ENCODE measurements around the gene WASF3. TPM values are rescaled to one million over a fixed set of nuclear protein-coding genes. Genes with fewer than 3 reads are reported as not detected.

The WASF3 gene
- total RNA-seq, 1 donor from 2014 or later, result 0.13 TPM

- H3K36me3 Mint-ChIP-seq (ENCODE audit: low read depth), result no peaks in the 10 kb centered on the region
- peaks cover 4% of the 10 kb centered on the region for H3K27me3 Mint-ChIP-seq (ENCODE audit: insufficient read depth)
- intact Hi-C loops (cut with micrococcal nuclease), result no loop called here
- peaks cover 7% of the 10 kb centered on the region for H3K9me3 Mint-ChIP-seq
- no peak for DNase-seq (ENCODE audit: low spot score)
- no peak overlapping the region for H3K4me3 Mint-ChIP-seq
- H3K27ac Mint-ChIP-seq, result no peak overlapping the region
- H3K4me1 Mint-ChIP-seq (ENCODE audit: low read depth), result no peaks in the 10 kb centered on the region
These were observed 44.2 kb downstream of the WASF3 start for GRCh38 chr13:26601669-26602068.

- no peak overlapping the region for H3K4me3 Mint-ChIP-seq
- H3K27ac Mint-ChIP-seq, result no peak overlapping the region
- intact Hi-C loops (cut with micrococcal nuclease), result no loop called here
- no peaks in the 10 kb centered on the region for H3K36me3 Mint-ChIP-seq (ENCODE audit: low read depth)
- peaks cover 3% of the 10 kb centered on the region for H3K9me3 Mint-ChIP-seq
- H3K27me3 Mint-ChIP-seq (ENCODE audit: insufficient read depth), result peaks cover 4% of the 10 kb centered on the region
- no peak for DNase-seq (ENCODE audit: low spot score)
- no peaks in the 10 kb centered on the region for H3K4me1 Mint-ChIP-seq (ENCODE audit: low read depth)
These were observed 45.3 kb downstream of the WASF3 start for GRCh38 chr13:26602783-26603182.

DNA sequence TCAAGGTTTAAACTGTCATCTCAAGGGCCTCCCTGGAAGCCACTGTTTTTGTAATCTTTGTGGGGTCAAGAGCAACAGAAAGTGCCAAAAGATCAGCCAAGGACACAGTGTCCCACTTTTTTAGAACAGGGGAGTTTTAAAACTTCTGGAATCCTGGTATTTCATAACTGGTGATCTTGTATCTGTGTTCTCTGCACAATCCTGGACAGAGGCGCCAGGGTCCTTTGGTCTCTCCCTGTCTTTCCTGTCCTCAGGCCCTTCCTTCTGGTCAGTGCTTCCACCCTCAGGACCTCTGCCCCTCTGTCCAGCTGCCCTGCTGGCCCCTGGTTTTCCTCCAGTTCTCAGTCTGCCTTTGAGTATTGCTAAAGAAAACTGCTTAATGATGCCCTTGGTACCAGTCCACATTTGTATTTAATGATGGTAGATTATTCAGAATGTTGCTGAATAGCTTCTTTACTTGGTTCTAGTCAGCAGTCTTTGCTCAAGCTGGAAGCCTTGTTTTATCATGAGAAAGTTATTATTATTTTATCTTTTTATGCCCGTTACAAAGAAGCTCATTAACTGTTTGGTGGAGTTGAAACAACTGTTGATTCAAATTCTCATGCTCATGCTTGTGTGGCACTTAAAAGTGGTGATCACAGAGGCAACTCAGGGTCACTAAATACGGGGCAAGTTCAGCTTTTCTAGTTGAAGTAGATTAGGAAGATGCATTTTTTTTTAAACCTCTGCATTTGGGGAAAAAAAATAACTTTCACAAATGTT, 47.5 kb downstream of the WASF3 start:
- DNase-seq (ENCODE audit: low spot score), result no peak
- no peak overlapping the region for H3K27ac Mint-ChIP-seq
- no peaks in the 10 kb centered on the region for H3K9me3 Mint-ChIP-seq
- no peaks in the 10 kb centered on the region for H3K36me3 Mint-ChIP-seq (ENCODE audit: low read depth)
- H3K27me3 Mint-ChIP-seq (ENCODE audit: insufficient read depth), result peaks cover 4% of the 10 kb centered on the region
- H3K4me1 Mint-ChIP-seq (ENCODE audit: low read depth), result no peaks in the 10 kb centered on the region
- intact Hi-C loops (cut with micrococcal nuclease), result no loop called here
- no peak overlapping the region for H3K4me3 Mint-ChIP-seq

- Mint-ChIP-seq H3K4me1 (ENCODE audit: low read depth) (no peaks in the 10 kb centered on the region), H3K36me3 (ENCODE audit: low read depth) (no peaks in the 10 kb centered on the region), H3K9me3 (no peaks in the 10 kb centered on the region), H3K27ac (no peak overlapping the region), H3K4me3 (no peak overlapping the region), H3K27me3 (ENCODE audit: insufficient read depth) (peaks cover 6% of the 10 kb centered on the region)
- intact Hi-C loops (cut with micrococcal nuclease), result no loop called here
- no peak for DNase-seq (ENCODE audit: low spot score)
These were observed 48.4 kb downstream of the WASF3 start for GRCh38 chr13:26605845-26606244.

GRCh38 chr13:26606631-26607030, 49.1 kb downstream of the WASF3 start:
- Mint-ChIP-seq H3K9me3 (no peaks in the 10 kb centered on the region), H3K27me3 (ENCODE audit: insufficient read depth) (peaks cover 6% of the 10 kb centered on the region), H3K4me3 (no peak overlapping the region), H3K4me1 (ENCODE audit: low read depth) (no peaks in the 10 kb centered on the region), H3K27ac (no peak overlapping the region), H3K36me3 (ENCODE audit: low read depth) (no peaks in the 10 kb centered on the region)
- intact Hi-C loops (cut with micrococcal nuclease), result no loop called here
- no peak for DNase-seq (ENCODE audit: low spot score)

DNA sequence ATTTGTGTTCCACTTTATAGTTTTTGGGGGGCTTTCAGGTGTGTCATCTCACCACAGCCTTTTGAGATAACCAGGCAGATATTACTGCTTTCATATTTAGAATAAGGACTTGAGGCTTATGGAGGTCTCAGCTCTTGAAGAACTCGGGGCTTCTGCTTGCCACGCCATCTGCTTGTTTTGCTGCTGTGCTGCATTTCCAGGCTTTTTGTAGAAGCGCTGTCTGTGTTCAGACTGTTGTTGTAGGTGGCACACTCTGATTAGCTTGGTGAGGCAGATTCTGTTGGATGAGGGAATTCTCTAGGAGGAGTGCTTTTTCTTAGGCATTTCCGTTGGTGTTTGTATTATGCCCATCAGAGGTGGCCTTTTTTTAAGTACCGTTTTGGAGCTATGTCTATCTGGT, 57.2 kb downstream of the WASF3 start:
- no peak for DNase-seq (ENCODE audit: low spot score)
- no peak overlapping the region for H3K27ac Mint-ChIP-seq
- no peaks in the 10 kb centered on the region for H3K4me1 Mint-ChIP-seq (ENCODE audit: low read depth)
- no peak overlapping the region for H3K4me3 Mint-ChIP-seq
- no peaks in the 10 kb centered on the region for H3K36me3 Mint-ChIP-seq (ENCODE audit: low read depth)
- intact Hi-C loops (cut with micrococcal nuclease), result no loop called here
- H3K27me3 Mint-ChIP-seq (ENCODE audit: insufficient read depth), result peaks cover 13% of the 10 kb centered on the region
- H3K9me3 Mint-ChIP-seq, result no peaks in the 10 kb centered on the region

DNA sequence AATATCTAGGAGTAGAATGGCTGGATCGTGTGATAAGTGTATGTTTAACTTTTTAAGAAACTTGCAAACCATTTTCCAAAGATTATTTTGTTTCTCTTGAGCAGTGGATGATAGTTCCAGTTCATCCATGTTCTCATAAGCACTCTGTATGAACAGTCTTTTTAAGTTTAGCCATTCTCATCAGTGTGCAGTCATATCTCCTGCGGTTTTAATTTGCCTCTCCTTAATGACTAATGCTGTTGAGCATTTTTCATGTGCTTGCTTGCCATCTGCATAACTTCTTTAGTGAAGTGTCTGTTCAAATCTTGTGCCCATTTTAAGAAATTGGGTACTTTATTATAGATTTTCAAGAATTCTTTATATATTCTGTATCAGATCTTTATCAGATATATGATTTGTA, 58.6 kb downstream of the WASF3 start:
- no peaks in the 10 kb centered on the region for H3K4me1 Mint-ChIP-seq (ENCODE audit: low read depth)
- intact Hi-C loops (cut with micrococcal nuclease), result no loop called here
- H3K27me3 Mint-ChIP-seq (ENCODE audit: insufficient read depth), result peaks cover 13% of the 10 kb centered on the region
- H3K27ac Mint-ChIP-seq, result no peak overlapping the region
- H3K36me3 Mint-ChIP-seq (ENCODE audit: low read depth), result no peaks in the 10 kb centered on the region
- H3K9me3 Mint-ChIP-seq, result no peaks in the 10 kb centered on the region
- no peak for DNase-seq (ENCODE audit: low spot score)
- H3K4me3 Mint-ChIP-seq, result no peak overlapping the region

GRCh38 chr13:26618726-26619125, 61.2 kb downstream of the WASF3 start:
- H3K4me3 Mint-ChIP-seq, result no peak overlapping the region
- H3K9me3 Mint-ChIP-seq, result peaks cover 5% of the 10 kb centered on the region
- no peak for DNase-seq (ENCODE audit: low spot score)
- intact Hi-C loops (cut with micrococcal nuclease), result no loop called here
- H3K4me1 Mint-ChIP-seq (ENCODE audit: low read depth), result no peaks in the 10 kb centered on the region
- no peak overlapping the region for H3K27ac Mint-ChIP-seq
- H3K27me3 Mint-ChIP-seq (ENCODE audit: insufficient read depth), result peaks cover 13% of the 10 kb centered on the region
- no peaks in the 10 kb centered on the region for H3K36me3 Mint-ChIP-seq (ENCODE audit: low read depth)

DNA sequence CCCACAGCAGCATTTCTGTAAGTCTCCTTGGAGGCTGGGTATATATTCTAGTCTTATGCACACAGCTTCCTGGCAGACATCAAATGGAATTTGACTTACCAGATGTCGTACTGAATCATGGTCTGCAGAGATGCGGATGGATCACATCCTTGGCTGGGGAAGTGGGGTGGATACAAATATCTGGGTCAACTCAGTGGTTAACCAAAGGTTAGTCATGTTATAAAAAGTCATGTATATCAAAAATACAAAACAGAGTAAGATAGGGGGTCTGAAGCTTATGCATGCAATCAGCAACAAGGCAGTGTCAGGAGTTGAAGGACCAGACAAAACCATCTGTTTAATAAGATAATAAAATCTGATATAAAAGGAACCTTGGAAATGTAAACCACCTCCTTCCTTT, 61.9 kb downstream of the WASF3 start:
- no peak overlapping the region for H3K27ac Mint-ChIP-seq
- intact Hi-C loops (cut with micrococcal nuclease), result no loop called here
- H3K36me3 Mint-ChIP-seq (ENCODE audit: low read depth), result no peaks in the 10 kb centered on the region
- H3K9me3 Mint-ChIP-seq, result peaks cover 12% of the 10 kb centered on the region
- H3K4me1 Mint-ChIP-seq (ENCODE audit: low read depth), result no peaks in the 10 kb centered on the region
- H3K4me3 Mint-ChIP-seq, result no peak overlapping the region
- H3K27me3 Mint-ChIP-seq (ENCODE audit: insufficient read depth), result peaks cover 13% of the 10 kb centered on the region
- DNase-seq (ENCODE audit: low spot score), result no peak

GRCh38 chr13:26621731-26622401, 64.4 kb downstream of the WASF3 start:
- H3K27ac Mint-ChIP-seq, result no peak overlapping the region
- H3K9me3 Mint-ChIP-seq, result peaks cover 16% of the 10 kb centered on the region
- H3K4me3 Mint-ChIP-seq, result no peak overlapping the region
- DNase-seq (ENCODE audit: low spot score), result no peak
- H3K36me3 Mint-ChIP-seq (ENCODE audit: low read depth), result no peaks in the 10 kb centered on the region
- no peaks in the 10 kb centered on the region for H3K4me1 Mint-ChIP-seq (ENCODE audit: low read depth)
- intact Hi-C loops (cut with micrococcal nuclease), result no loop called here
- H3K27me3 Mint-ChIP-seq (ENCODE audit: insufficient read depth), result peaks cover 10% of the 10 kb centered on the region

- peaks cover 8% of the 10 kb centered on the region for H3K27me3 Mint-ChIP-seq (ENCODE audit: insufficient read depth)
- intact Hi-C loops (cut with micrococcal nuclease), result no loop called here
- H3K27ac Mint-ChIP-seq, result no peak overlapping the region
- no peak for DNase-seq (ENCODE audit: low spot score)
- peaks cover 16% of the 10 kb centered on the region for H3K9me3 Mint-ChIP-seq
- no peaks in the 10 kb centered on the region for H3K36me3 Mint-ChIP-seq (ENCODE audit: low read depth)
- H3K4me1 Mint-ChIP-seq (ENCODE audit: low read depth), result no peaks in the 10 kb centered on the region
- no peak overlapping the region for H3K4me3 Mint-ChIP-seq
These were observed 65.6 kb downstream of the WASF3 start for GRCh38 chr13:26623125-26623524.

- Mint-ChIP-seq H3K4me1 (ENCODE audit: low read depth) (no peaks in the 10 kb centered on the region), H3K27me3 (ENCODE audit: insufficient read depth) (peaks cover 3% of the 10 kb centered on the region), H3K9me3 (peaks cover 16% of the 10 kb centered on the region), H3K36me3 (ENCODE audit: low read depth) (no peaks in the 10 kb centered on the region), H3K27ac (no peak overlapping the region), H3K4me3 (no peak overlapping the region)
- DNase-seq (ENCODE audit: low spot score), result no peak
- intact Hi-C loops (cut with micrococcal nuclease), result no loop called here
These were observed 67.1 kb downstream of the WASF3 start for GRCh38 chr13:26624572-26624971.

GRCh38 chr13:26626271-26626670, 68.8 kb downstream of the WASF3 start:
- Mint-ChIP-seq H3K36me3 (ENCODE audit: low read depth) (no peaks in the 10 kb centered on the region), H3K4me1 (ENCODE audit: low read depth) (no peaks in the 10 kb centered on the region), H3K9me3 (peaks cover 16% of the 10 kb centered on the region), H3K27me3 (ENCODE audit: insufficient read depth) (no peaks in the 10 kb centered on the region), H3K27ac (no peak overlapping the region), H3K4me3 (no peak overlapping the region)
- no peak for DNase-seq (ENCODE audit: low spot score)
- intact Hi-C loops (cut with micrococcal nuclease), result loop anchor here (5.0 kb wide), 1 partner anchor 444 kb away; no protein-coding TSS in a partner anchor
